Keratinocyte (primary cell): Measurements from ENCODE around the gene TDRD10. TPM values are rescaled to one million over a fixed set of nuclear protein-coding genes. Genes with fewer than 3 reads are reported as not detected.

Source experiments
- DNase-seq: peaks from one replicate; pipeline ENCODE4 v3.0.0-alpha.2; 2011; ENCODE audit warnings: low read depth, missing footprints, low spot score
- FAIRE-seq: peaks from 2 replicates; lab custom pipeline; 2011; peaks lifted over from hg19 to GRCh38; lab: Jason Lieb, UNC
- H2AFZ ChIP-seq: 2 replicates; pipeline ENCODE4 v1.6.0; 2012; ENCODE audit warnings: low read length, control low read depth, inconsistent platforms; ENCODE audit not compliant: control insufficient read depth
- H3K27ac ChIP-seq: 2 replicates; pipeline ENCODE4 v1.5.1; 2011; ENCODE audit warnings: low read length; ENCODE audit not compliant: control insufficient read depth, insufficient read depth
- H3K27me3 ChIP-seq: 3 replicates; pipeline ENCODE4 v1.6.0; 2011; ENCODE audit warnings: low read length; ENCODE audit not compliant: control insufficient read depth, insufficient read depth; ENCODE audit errors: extremely low read depth
- H3K36me3 ChIP-seq, 2 experiments: 2 replicates in 1 of 2; 3 replicates in 1 of 2; pipeline ENCODE4 v1.5.1; 2011; ENCODE audit warnings: low read length in 2 of 2, mild to moderate bottlenecking in 1 of 2; ENCODE audit not compliant: control insufficient read depth in 2 of 2, insufficient read depth in 2 of 2; ENCODE audit errors: extremely low read depth in 1 of 2
- H3K4me1 ChIP-seq: 3 replicates; pipeline ENCODE4 v1.5.1; 2011; ENCODE audit warnings: low read length; ENCODE audit not compliant: control insufficient read depth, insufficient read depth; ENCODE audit errors: extremely low read depth
- H3K4me2 ChIP-seq: 3 replicates; pipeline ENCODE4 v1.6.0; 2011; ENCODE audit warnings: low read depth, low read length; ENCODE audit not compliant: control insufficient read depth, insufficient read depth; ENCODE audit errors: extremely low read depth
- H3K4me3 ChIP-seq, 3 experiments: fragments of 200-600 bp in 1 of 3; sonication (generic) in 1 of 3; 2 replicates in 2 of 3; 3 replicates in 1 of 3; pipeline ENCODE4 v1.5.1; 2011 to 2016; ENCODE audit warnings: low read length in 3 of 3, mild to moderate bottlenecking in 3 of 3, control low read depth in 2 of 3, inconsistent platforms in 1 of 3, low read depth in 1 of 3, mixed read lengths in 1 of 3, mixed run types in 1 of 3, moderate library complexity in 1 of 3; ENCODE audit not compliant: control insufficient read depth in 2 of 3, insufficient read depth in 2 of 3; ENCODE audit errors: extremely low read depth in 1 of 3
- H3K79me2 ChIP-seq: 2 replicates; pipeline ENCODE4 v1.6.0; 2012; ENCODE audit warnings: low read length; ENCODE audit not compliant: control insufficient read depth, insufficient read depth
- H3K9ac ChIP-seq: 3 replicates; pipeline ENCODE4 v1.6.0; 2011; ENCODE audit warnings: low read length; ENCODE audit not compliant: control insufficient read depth, insufficient read depth; ENCODE audit errors: extremely low read depth
- H3K9me1 ChIP-seq: 3 replicates; pipeline ENCODE4 v1.6.0; 2011; ENCODE audit warnings: low read length; ENCODE audit not compliant: control insufficient read depth, insufficient read depth; ENCODE audit errors: extremely low read depth
- H3K9me3 ChIP-seq: 2 replicates; pipeline ENCODE4 v1.5.1; 2012; ENCODE audit warnings: low read depth, low read length; ENCODE audit not compliant: control insufficient read depth
- H4K20me1 ChIP-seq: 3 replicates; pipeline ENCODE4 v1.6.0; 2011; ENCODE audit warnings: low read length; ENCODE audit not compliant: control insufficient read depth, insufficient read depth; ENCODE audit errors: extremely low read depth
- EZH2 ChIP-seq: IDR thresholded peaks from one replicate; pipeline ENCODE4 v1.6.1; 2012; ENCODE audit warnings: inconsistent platforms, mild to moderate bottlenecking, low read length, moderate library complexity
- dilution Hi-C: fragments of 300-500 bp; cut with MboI; formaldehyde crosslinking; loops from one replicate; pipeline ENCODE4 v1.7.0; 2020; ENCODE audit warnings: low sequenced_read_pairs; ENCODE audit not compliant: extremely low pct_ligation_motif_present
- polyA plus RNA-seq, 5 experiments: library from polyadenylated mRNA; depleted of rRNA in 3 of 5; stranded (reverse) in 3 of 5; stranded (forward) in 1 of 5; unstranded in 1 of 5; fragments of >200 nt; gene quantifications; 1 replicate in 1 of 5; 2 replicates in 3 of 5; 3 replicates in 1 of 5; pipeline versions ENCODE4 v1.2.1 to v1.2.3, GENCODE V29; 2011 to 2012; ENCODE audit warnings: missing spikeins in 2 of 5, low read depth in 1 of 5, low replicate concordance in 1 of 5
- TF ChIP-seq, protein P1 (sequence below), 3 experiments: IDR thresholded peaks in 1 of 3; conservative IDR thresholded peaks in 1 of 3; optimal IDR thresholded peaks in 1 of 3; 2 replicates in 2 of 3; 3 replicates in 1 of 3; pipeline versions ENCODE3 to v1.5.1; 2011; ENCODE audit warnings: low read length in 3 of 3, mild to moderate bottlenecking in 3 of 3, moderate library complexity in 2 of 3, control low read depth in 1 of 3, inconsistent platforms in 1 of 3; ENCODE audit not compliant: insufficient read depth in 2 of 3; ENCODE audit errors: extremely low read depth in 1 of 3

Gene TDRD10
- polyA plus RNA-seq, 1 donor (not counting 4 experiments of a cell fraction or from before 2014, with no cell fraction given) = not detected

DNA sequence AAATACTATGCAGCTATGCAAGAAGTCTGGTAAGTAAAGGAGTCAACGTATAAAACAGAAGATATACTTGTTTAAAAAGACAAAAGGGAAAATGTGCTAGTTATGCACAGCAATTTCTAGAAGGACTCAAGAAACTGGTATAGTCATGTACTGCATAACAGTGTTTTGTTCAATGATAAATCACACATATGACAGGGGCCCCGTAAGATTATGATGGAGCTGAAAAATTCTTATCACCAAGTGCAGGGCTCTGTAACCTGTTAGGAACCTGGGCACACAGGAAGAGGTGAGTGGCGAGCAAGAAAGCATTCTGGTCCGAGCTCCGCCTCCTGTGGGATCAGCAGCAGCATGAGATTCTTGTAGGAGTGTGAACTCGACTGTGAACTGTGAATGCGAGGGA is 92.8 kb downstream of the TDRD10 start:
- Histone ChIP-seq H3K4me3 (no peak overlapping the region), H3K4me1 (no peaks in the 10 kb centered on the region), H3K4me2 (no peak overlapping the region), H2AFZ (no peak overlapping the region), H4K20me1 (peaks cover 3% of the 10 kb centered on the region), H3K27me3 (no peaks in the 10 kb centered on the region), H3K79me2 (peaks cover 24% of the 10 kb centered on the region), H3K27ac (no peak overlapping the region), H3K9me3 (no peaks in the 10 kb centered on the region), H3K9me1 (no peaks in the 10 kb centered on the region), H3K36me3 (peaks cover 47 to 62% of the 10 kb centered on the region in 2 experiments), H3K9ac (no peak overlapping the region)
- no peak for FAIRE-seq
- no peak for DNase-seq
- dilution Hi-C loops = no loop called here
- TF ChIP-seq EZH2 = no peak
- TF ChIP-seq, protein P1, sequence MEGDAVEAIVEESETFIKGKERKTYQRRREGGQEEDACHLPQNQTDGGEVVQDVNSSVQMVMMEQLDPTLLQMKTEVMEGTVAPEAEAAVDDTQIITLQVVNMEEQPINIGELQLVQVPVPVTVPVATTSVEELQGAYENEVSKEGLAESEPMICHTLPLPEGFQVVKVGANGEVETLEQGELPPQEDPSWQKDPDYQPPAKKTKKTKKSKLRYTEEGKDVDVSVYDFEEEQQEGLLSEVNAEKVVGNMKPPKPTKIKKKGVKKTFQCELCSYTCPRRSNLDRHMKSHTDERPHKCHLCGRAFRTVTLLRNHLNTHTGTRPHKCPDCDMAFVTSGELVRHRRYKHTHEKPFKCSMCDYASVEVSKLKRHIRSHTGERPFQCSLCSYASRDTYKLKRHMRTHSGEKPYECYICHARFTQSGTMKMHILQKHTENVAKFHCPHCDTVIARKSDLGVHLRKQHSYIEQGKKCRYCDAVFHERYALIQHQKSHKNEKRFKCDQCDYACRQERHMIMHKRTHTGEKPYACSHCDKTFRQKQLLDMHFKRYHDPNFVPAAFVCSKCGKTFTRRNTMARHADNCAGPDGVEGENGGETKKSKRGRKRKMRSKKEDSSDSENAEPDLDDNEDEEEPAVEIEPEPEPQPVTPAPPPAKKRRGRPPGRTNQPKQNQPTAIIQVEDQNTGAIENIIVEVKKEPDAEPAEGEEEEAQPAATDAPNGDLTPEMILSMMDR (optimal IDR thresholded peaks at IDR 0.05 in 1 of 3, IDR thresholded peaks at IDR 0.05 in 1 of 3, conservative IDR thresholded peaks at IDR 0.05 in 1 of 3; ENCODE audit: extremely low read depth in 1 of 3, insufficient read depth in 2 of 3, low read length in 3 of 3) = no peak

DNA sequence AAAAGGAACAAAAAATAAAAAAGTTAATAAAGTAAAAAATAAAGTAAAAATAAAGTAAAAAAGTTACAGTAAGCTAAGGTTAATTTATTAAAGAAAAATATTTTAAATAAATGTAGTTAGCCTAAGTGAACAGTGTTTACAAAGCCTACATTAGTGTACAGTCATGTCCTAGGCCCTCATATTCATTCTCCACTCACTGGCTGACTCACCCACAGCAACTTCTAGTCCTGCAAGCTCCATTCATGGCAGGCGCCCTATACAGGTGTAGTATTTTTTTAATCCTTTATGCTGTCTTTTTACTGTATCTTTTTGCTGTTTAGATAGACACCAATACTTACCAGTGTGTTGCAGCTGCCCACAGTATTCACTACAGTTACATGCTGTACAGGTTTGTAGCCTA is 93.6 kb downstream of the TDRD10 start:
- H3K27me3 ChIP-seq = no peaks in the 10 kb centered on the region
- no peaks in the 10 kb centered on the region for H3K9me3 ChIP-seq
- H3K4me1 ChIP-seq = no peaks in the 10 kb centered on the region
- no peak overlapping the region for H3K27ac ChIP-seq
- H3K36me3 ChIP-seq = peaks cover 42 to 56% of the 10 kb centered on the region in 2 experiments
- no peak overlapping the region for H3K4me3 ChIP-seq
- H3K9ac ChIP-seq = no peak overlapping the region
- TF ChIP-seq, protein P1 (optimal IDR thresholded peaks at IDR 0.05 in 1 of 3, IDR thresholded peaks at IDR 0.05 in 1 of 3, conservative IDR thresholded peaks at IDR 0.05 in 1 of 3; ENCODE audit: extremely low read depth in 1 of 3, insufficient read depth in 2 of 3, low read length in 3 of 3) = no peak
- no peak for TF ChIP-seq EZH2
- H4K20me1 ChIP-seq = peaks cover 3% of the 10 kb centered on the region
- H3K9me1 ChIP-seq = no peaks in the 10 kb centered on the region
- DNase-seq = no peak
- H2AFZ ChIP-seq = no peak overlapping the region
- dilution Hi-C loops = no loop called here
- H3K79me2 ChIP-seq = peaks cover 28% of the 10 kb centered on the region
- FAIRE-seq = no peak
- H3K4me2 ChIP-seq = no peak overlapping the region

Other genes with a start within 250 kb of the TDRD10 start
- gene HAX1, start 229.6 kb upstream of the TDRD10 start, polyA plus RNA-seq = 90.8 to 126 TPM (median 110 TPM) in 3 replicates
- gene AQP10, start 181.1 kb upstream of the TDRD10 start, polyA plus RNA-seq = 0.85 to 1.8 TPM (median 1.2 TPM) in 3 replicates
- 9.5 to 16.2 TPM (median 12.5 TPM) in 3 replicates for gene ATP8B2, start 176.7 kb upstream of the TDRD10 start, polyA plus RNA-seq
- gene IL6R, start 96.9 kb upstream of the TDRD10 start, polyA plus RNA-seq = 12.6 to 24.1 TPM (median 15.9 TPM) in 3 replicates
- 0.01 to 0.02 TPM (median 0.01 TPM) in 3 replicates for gene SHE, start 193 bp downstream of the TDRD10 start, polyA plus RNA-seq
- gene UBE2Q1, start 56.4 kb downstream of the TDRD10 start, polyA plus RNA-seq = 13.0 to 17.6 TPM (median 17.2 TPM) in 3 replicates
- 0.06 to 0.09 TPM (median 0.08 TPM) in 3 replicates for gene CHRNB2, start 65.6 kb downstream of the TDRD10 start, polyA plus RNA-seq
- gene ADAR, start 106.0 kb downstream of the TDRD10 start, polyA plus RNA-seq = 137 to 174 TPM (median 148 TPM) in 3 replicates